HG03378 (cell line): Measurements from ENCODE around the gene CADM4.
"Not testable (repeated sequence)": the region's sequence is repeated elsewhere in the genome, so short reads cannot be mapped to it uniquely, and the experiment has no call there.

ENCODE experiments used
- ATAC-seq: cut with Tn5 transposase; IDR thresholded peaks from one replicate; pipeline ENCODE4 v1.9.1; 2021; ENCODE audit warnings: mild to moderate bottlenecking, moderate library complexity; ENCODE audit not compliant: unreplicated experiment

The CADM4 gene

GRCh38 chr19:43589678-43590077, 50.0 kb downstream of the CADM4 start:
- ATAC-seq, result no peak

- ATAC-seq, result no peak
These were observed 50.4 kb downstream of the CADM4 start for GRCh38 chr19:43589277-43589676.

DNA sequence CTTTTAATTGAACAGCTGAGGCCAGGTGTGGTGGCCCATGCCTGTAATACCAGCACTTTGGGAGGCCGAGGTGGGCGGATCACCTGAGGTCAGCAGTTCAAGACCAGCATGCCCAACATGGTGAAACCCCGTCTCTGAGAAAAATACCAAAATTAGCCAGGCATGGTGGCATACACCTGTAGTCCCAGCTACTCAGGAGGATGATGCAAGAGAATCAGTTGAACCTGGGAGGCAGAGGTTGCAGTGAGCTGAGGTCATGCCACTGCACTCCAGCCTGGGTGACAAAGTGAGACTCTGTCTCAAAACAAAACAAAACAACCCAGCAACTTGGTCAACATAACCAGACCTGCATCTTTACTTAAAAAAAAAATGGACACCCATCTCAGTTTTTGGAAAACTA, 52.6 kb downstream of the CADM4 start:
- not testable (repeated sequence) for ATAC-seq

DNA sequence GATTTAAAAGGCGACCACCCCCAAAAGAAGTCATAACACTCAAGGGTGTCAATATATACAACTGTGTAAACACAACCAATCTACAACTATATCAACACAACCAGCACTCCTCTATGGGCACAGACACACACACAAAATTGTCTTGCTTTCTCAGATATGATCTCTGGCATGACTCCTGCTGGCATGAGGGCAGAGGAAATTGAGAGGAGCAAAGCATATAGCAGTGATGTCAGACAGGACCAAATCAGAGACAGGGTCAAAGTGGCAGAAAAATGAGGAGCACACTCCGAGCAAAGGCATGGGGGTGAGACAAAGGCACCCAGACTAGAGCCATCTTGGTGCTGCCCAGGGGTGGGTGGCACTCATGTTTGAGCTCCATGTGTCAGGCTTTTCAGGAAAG, 53.3 kb downstream of the CADM4 start:
- ATAC-seq, result no peak

DNA sequence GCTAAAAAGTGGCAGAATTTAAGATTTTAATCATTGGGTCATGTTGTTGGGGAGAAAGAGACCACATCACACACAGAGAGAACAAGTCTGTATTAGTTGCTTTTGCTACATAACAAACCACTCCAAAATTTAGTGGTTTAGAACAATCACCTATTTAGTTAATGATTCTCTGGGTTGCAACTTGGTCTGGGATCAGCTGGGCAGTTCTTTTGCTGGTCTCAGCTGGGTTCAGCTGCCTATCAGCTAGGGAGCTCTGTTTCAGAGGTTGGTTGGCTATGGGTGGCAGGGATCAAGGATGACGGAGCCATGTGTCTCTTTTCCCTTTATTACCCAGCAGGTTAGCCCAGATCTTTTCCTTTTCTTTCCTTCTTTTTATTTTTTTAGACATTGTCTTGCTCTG, 55.2 kb downstream of the CADM4 start:
- no peak for ATAC-seq

GRCh38 chr19:43582495-43582894, 57.2 kb downstream of the CADM4 start:
- ATAC-seq, result no peak

DNA sequence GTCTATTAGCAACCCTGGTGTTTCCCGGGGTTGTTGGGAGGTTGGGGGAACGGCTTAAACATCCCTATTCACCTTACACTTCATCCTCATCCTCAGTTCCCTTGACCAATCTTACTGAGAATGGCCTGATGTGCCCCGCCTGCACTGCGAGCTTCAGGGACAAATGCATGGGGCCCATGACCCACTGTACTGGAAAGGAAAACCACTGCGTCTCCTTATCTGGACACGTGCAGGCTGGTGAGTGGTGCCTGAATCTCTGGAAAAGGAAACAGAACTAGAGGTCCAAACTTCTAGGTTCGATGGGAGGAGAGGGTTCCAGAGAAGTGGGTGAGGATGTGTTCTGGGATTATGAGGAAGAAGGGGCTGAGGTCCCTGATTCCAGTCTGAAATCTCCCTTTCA, 58.2 kb downstream of the CADM4 start:
- no peak for ATAC-seq

- ATAC-seq, result no peak
These were observed 60.9 kb downstream of the CADM4 start for GRCh38 chr19:43578787-43579186.

- no peak for ATAC-seq
These were observed 63.4 kb downstream of the CADM4 start for GRCh38 chr19:43575955-43576878.

DNA sequence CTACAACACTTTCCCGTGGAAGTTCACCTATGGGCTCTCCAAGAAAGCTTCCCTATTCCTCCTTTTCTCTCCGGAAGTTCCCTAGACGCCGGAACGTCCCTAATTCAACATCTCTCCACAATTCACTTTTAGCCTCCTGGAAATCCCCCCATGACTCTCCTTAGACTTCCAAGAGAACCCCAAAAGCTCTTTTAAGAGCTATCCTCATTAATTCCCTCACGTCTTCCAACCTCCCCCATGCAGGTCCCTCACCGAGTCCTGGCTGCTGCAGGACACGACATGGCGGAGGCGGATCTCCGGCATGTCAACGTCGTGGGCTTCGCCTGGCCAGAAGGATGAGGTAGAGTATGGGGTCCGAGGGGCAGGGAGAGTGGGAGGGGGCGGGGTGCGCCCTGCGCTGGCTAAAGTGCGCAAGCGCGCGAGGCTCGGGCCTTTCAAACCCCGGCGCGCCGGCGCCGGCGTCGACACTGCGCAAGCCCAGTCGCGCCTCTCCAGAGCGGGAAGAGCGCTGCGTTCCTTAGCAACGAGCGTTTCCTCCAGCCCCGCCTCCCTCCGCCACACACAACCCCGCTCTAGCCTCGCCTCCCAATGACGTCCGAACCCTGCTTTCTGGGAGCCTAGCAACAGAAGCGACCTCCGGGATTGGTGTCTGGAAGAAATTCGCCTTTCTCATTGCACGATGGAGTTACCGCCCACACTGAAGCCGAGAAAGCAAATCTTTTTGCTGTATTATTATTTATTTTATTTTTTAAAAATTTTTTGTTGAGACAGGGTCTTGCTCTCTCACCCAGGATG, 64.3 kb downstream of the CADM4 start, which contains the start of the genes PINLYP and XRCC1:
PINLYP (plus strand) TSS at position 646 of the 795 bp plus-strand sequence. CDS start 1,391 bp downstream, outside the sequence.
XRCC1 (minus strand) TSS at position 372 of the 795 bp plus-strand sequence; CDS start at position 303, 69 bp downstream.
- peak; percentile 83 for ATAC-seq

GRCh38 chr19:43574424-43575155, 65.1 kb downstream of the CADM4 start:
- no peak for ATAC-seq
